Fibroblast of gingiva (primary cell): Measurements from ENCODE around the gene NDUFS5.
"Not testable (repeated sequence)": the region's sequence is repeated elsewhere in the genome, so short reads cannot be mapped to it uniquely, and the experiment has no call there.

Experiments used
- DNase-seq: peaks from one replicate; pipeline ENCODE4 v3.0.0-alpha.2; 2011; ENCODE audit warnings: low read depth

NDUFS5 gene

DNA sequence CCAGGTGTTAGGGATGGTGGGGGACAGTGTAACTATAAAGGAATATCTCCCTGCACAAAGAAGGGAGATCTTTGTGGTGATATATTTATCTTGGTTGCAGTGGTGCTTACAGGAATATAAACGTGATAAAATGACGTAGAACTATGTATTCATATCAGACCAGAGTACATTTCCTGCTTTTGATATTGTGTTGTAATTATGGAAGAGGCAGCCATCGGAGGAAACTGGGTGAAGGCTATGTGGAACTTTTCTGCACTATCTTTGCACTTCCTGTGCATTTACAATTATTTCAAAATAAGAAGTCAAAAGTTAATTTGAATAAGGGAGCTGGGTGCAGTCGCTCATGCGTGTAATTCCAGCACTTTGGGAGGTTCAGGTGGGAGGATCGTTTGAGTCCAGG, 37.6 kb downstream of the NDUFS5 start:
- DNase-seq = no peak

DNA sequence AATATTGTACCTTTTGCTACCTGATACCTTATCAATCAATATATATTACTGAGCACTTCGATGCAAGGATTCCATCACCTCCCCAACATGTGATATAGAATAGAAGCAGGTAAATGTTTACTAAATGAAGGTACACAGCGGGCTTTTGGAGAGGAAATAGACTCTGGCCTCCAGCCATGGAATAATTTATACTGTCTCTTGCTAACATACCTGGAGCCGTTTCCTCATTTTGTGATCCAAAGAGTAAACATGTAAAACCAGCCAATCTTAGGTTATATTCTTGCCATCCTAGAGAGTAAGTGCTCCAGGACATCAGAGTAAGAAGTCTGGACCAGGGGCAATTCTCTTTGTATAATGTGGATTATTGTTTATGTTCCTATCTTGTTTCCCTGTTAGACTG, 39.4 kb downstream of the NDUFS5 start:
- no peak for DNase-seq

DNA sequence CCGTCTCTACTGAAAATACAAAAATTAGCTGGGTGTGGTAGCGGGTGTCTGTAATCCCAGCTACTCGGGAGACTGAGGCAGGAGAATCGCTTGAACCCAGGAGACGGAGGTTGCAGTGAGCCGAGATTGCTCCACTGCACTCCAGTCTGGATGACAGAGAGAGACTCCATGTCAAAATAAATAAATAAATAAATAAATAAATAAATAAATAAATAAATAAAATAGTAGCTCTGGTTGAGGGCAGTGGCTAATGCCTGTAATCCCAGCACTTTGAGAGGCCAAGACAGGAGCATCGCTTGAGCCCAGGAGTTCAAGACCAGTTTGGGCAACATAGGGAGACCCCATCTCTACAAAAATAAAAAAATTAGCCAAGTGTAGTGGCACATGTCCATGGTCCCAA, 42.1 kb downstream of the NDUFS5 start:
- DNase-seq = not testable (repeated sequence)

DNA sequence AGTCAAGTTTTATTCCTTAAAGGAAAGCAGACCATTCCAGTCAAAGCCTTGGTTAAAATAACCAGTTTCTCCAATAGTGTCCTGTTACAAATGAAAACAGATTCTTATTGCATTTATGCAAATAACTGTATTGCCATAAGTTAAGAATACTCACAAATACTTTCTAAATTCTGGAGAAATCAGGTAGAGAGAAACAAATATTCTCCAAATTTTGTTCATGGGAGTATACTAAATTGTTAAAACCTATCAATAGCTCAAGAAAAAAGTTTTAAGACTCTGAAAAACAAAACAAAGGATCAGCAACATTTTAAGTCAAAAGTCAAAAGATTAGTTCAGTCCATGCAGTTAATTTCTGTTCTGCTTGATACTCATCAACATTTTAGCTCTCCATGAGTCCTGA, 45.4 kb downstream of the NDUFS5 start:
- DNase-seq = not testable (repeated sequence)

DNA sequence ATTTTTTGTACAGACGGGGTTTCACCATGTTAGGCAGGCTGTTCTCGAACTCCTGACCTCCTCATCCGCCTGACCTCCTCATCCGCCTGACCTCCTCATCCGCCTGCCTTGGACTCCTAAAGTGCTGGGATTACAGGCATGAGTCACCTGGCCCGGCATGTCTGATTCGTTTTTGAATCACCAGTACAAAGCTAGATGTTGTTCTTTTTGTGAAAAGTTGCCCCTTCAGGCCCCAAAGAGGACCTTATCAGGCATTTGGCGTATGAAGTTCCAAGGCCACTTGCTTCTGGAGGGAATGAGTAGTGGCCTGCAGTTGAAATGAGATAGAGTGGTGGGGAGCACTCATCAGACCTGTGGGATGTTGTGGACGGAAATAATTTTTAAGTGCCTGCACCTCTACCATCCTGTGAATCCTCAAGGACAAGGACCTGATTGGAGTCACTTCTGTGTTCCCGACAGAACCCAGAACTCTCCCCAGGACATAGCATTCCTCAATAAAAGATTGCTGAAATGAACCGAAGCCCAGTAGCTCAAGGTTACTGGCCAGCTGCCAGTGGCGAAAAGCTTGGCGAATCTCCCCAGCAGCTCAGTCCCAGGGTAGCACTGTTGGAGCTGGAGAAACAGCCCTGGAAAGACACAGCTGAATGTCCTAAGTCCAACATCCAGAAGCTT, 50.1 kb downstream of the NDUFS5 start:
- peak; percentile 77 for DNase-seq

DNA sequence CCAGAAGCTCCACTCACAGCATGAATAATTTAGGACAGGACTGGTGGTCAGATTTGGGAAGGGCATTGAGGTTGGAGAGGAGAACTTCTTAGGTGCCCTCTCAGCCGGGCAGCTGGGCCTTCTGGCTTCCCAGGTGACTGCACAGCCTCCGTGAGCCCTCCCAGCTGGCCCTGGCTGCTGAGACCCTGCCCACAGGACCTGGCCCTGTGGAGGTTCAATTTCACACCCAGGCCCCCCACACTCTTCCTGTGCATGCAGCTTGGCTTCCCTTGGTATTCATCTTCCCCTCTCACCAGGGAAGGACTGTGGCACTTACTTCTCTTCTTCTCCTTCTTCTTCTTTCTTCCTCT, 50.6 kb downstream of the NDUFS5 start:
- DNase-seq = no peak

DNA sequence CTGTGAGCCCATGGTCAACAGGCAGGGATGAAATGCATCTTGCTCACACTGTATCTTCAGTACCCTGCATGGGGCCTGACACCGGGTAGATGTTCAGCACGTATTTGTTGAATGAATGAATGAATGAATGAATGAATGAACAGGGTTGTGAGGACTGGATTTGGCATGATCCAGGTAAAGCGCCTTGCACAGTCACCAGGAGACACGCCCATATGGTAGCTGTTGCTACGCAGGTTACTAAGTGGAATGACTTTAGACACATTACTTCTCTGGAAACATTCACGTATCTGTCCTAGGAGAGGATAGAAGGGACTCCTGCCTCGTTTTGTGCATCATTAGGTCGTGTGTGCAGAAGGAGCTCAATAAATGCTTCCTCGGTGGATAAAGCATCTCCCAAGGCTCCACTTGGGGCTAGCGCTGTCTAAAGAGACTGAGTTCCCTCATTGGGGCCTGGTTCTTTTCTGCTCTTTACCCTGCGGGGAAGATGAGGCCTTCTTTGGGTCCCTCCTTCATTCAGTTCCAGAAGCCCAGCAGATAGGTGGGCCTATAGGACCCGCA, 54.2 kb downstream of the NDUFS5 start:
- DNase-seq = no peak

DNA sequence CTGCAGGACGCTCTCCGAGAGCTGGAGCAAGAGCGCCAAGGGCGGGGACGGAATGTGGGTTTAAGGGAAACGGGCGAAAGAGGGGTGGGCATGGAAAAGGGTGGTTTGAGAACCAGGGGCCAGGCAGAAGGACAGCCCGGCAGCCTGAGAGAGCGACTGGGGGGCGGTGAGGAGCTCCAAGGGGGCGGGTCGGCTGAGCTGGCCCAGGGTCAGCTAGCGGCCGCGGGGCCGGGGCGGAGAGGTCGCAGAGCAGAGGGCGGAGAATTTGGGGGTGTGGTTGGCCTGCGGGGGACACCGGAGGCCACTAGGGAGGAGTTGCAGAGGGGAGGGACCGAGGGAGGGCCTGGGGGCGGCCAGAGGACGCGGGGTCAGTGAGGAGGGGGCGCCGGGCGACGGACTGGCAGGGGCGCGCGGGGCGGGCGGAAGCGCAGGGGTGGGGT, 54.7 kb downstream of the NDUFS5 start:
- no peak for DNase-seq

DNA sequence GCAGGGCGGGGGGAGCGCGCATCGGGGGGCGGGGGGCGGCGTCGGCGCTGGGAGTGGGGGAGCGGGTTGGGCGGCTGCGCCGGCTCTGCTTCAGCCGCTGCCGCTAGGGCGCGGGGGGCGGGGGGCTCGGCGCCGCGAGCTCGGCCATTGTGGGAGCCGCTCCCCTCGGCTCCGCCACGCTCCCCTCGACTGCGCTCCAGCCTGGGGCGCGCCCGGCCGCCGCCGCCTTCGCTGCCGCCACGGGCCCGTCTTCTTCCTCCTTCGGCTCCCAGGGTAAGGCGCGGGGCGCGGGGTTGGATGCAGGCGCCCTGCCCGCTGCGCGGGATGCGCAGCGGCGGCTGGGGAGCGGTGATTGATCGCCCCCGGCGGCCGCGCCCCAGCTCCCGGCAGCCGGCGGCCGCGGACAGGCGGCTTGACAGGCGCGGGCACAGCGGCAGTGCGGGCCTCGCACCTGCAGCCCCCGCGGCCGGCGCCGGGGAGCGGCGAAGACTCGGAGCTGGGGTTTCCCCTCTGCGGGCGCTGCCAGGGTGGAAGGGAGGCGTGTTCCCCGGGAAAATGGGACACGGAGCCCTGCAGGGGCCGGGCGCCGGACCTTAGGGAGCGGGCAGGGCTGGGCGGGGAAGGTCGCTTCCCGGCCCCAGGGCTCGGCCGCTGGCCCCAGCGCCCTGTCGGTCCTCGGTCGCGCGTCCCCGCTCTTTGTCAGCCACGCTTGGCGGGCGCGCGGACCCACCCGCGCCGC, 55.3 kb downstream of the NDUFS5 start:
- DNase-seq = no peak

DNA sequence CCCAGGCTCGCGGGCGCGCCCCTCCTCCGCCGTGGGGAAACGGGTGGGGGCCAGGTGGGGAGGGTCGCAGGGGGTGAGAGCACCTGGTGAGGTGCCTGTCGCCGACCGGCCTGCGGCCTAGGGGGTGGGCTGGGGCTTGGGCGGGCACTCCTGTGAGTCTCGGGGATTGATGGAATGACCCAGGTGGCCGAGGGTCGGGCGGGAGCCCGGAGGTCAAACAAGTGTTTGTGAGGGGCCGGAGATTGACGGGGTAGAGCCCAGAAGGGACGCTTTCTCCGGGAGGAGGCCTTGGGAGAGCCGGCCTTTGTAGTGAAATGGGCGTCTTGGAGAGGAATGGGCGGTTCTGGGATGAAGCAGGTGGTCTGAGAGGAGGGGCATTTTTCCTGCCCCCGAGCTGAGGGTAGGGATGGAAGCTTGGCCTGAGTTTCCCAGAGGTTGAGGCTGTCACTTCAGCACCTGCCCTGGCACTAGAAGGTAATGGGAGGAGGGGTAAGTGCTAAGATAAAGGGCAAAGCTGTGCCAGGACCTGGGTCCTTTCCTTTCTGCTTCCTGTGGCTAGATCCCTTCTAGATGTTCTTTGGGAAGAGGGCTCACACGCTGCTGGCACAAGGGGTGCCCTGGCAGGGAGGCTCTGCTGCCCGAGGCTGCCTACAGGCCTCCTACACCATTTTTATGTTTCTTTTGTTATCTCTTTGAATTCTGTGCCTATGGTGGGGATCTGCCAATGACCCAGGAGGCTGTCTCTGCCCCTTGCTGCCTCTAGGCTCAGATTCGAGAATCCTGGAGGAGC, 56.1 kb downstream of the NDUFS5 start:
- DNase-seq = no peak

DNA sequence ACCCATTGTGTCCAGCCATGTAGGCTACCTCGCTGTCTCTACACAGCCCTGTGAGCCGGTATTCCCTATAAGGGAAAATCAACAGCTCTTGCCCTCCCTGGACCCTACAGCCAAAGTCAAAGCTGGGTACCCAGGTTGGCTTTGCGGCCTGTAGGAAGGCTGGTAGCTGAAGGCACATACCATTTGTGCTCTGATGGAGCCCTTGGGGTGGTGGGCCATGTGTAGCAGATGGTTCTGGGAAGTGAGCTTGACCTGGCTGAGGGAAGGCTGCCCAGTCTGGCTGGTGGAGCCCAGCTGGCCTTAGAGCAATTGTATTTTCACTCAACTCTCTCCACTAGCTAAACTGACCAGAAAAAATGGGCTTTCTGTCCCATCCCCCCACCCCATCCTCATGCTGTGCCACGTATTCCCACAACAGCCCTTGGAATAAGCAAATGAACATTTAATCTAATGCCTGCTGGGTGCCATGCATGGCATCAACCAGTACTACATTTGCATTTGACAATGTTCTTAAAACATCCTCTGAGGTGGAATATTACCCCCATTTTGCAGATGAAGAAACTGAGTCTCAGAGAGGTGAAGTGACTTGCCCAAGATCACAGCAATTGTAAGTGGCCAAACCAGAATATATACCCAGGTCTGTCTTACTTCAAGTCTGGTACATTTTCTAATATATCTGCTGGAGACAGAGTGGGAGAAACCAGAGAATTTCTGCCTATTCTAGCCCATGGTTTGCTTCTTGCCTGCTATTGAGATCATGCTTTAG, 56.8 kb downstream of the NDUFS5 start:
- DNase-seq = no peak

DNA sequence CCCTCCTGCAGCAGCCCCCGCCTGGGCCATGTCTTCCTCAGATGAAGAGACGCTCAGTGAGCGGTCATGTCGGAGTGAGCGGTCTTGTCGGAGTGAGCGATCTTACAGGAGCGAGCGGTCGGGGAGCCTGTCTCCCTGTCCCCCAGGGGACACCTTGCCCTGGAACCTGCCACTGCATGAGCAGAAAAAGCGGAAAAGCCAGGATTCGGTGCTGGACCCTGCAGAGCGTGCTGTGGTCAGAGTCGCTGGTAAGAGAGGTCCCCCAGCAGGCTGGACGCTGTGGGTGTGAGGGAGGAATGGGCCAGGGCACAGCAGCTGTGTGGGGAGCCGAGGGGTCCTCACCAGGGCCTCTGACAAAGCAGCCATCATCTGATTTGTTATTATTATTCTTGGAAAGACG, 58.0 kb downstream of the NDUFS5 start:
- no peak for DNase-seq
